GM21576 (cell line): Measurements from ENCODE around the gene AQR.
"Not testable (repeated sequence)": the region's sequence is repeated elsewhere in the genome, so short reads cannot be mapped to it uniquely, and the experiment has no call there.

ENCODE experiments used
- ATAC-seq: cut with Tn5 transposase; IDR thresholded peaks from one replicate; pipeline ENCODE4 v1.9.1; 2021; ENCODE audit warnings: mild to moderate bottlenecking, moderate library complexity; ENCODE audit not compliant: unreplicated experiment

AQR gene

GRCh38 chr15:34820110-34820509 lies 149.4 kb downstream of the AQR start:
- ATAC-seq = no peak

GRCh38 chr15:34818526-34818925 lies 151.0 kb downstream of the AQR start:
- no peak for ATAC-seq

GRCh38 chr15:34815836-34816235 lies 153.7 kb downstream of the AQR start:
- ATAC-seq = no peak

GRCh38 chr15:34813446-34814190 lies 155.9 kb downstream of the AQR start:
- no peak for ATAC-seq

GRCh38 chr15:34812868-34813365 lies 156.6 kb downstream of the AQR start:
- ATAC-seq = not testable (repeated sequence)

GRCh38 chr15:34812369-34812768 lies 157.2 kb downstream of the AQR start:
- ATAC-seq = no peak

- no peak for ATAC-seq
Observed at GRCh38 chr15:34810443-34811129, 159.0 kb downstream of the AQR start.

GRCh38 chr15:34809186-34809585 lies 160.4 kb downstream of the AQR start:
- ATAC-seq = no peak

GRCh38 chr15:34808016-34808415 lies 161.5 kb downstream of the AQR start:
- no peak for ATAC-seq

- ATAC-seq = not testable (repeated sequence)
Observed at GRCh38 chr15:34807241-34807640, 162.3 kb downstream of the AQR start.

GRCh38 chr15:34804776-34805175 lies 164.8 kb downstream of the AQR start:
- no peak for ATAC-seq

GRCh38 chr15:34804113-34804512 lies 165.4 kb downstream of the AQR start:
- ATAC-seq = no peak

GRCh38 chr15:34802803-34803750 lies 166.5 kb downstream of the AQR start:
- no peak for ATAC-seq

GRCh38 chr15:34802371-34802770 lies 167.2 kb downstream of the AQR start:
- no peak for ATAC-seq
